Measurements from ENCODE around the gene ARFGAP3.

GRCh38 chr22:42868751-42869251 lies 11.7 kb upstream of the ARFGAP3 start:
- TF ChIP-seq CTCF (IDR thresholded peaks at IDR 0.05; ENCODE audit: borderline replicate concordance, extremely low read depth, low read length, poor library complexity, severe bottlenecking): no peak
- no peak for TF ChIP-seq EZH2 (IDR thresholded peaks at IDR 0.05; ENCODE audit: borderline replicate concordance, low read depth, low read length, severe bottlenecking)
